HepG2 (cell line): ENCODE results near the gene SIGLEC1. TPM values are rescaled to one million over a fixed set of nuclear protein-coding genes. Genes with fewer than 3 reads are reported as not detected.

Experiments used
- ATAC-seq: fragments of 200-7000 bp; cut with Tn5 transposase; 3 replicates; pipeline ENCODE4 v1.9.1; 2020; ENCODE audit warnings: mild to moderate bottlenecking, moderate library complexity
- BruUV-seq: library from RNA; stranded (reverse); fragments of 400-500 nt; replicated peaks from 2 replicates; lab custom pipeline; 2021; lab: Mats Ljungman, UMichigan
- CTCF ChIA-PET: fragments of 300-600 bp; formaldehyde crosslinking; extraction: SDS; loops from one replicate; lab custom pipeline; 2021; ENCODE audit warnings: low total read pairs, inconsistent platforms, low intra/inter-chr PET ratio; lab: Yijun Ruan, JAX
- POLR2A ChIA-PET: fragments of 350-600 bp; sonication (Branson Sonifier 250); formaldehyde crosslinking; loops from one replicate; lab custom pipeline; 2020; ENCODE audit warnings: antibody characterized with exemption, inconsistent platforms; lab: Yijun Ruan, JAX
- DNase-seq: peaks from one replicate; pipeline ENCODE4 v3.0.0-alpha.2; 2015; ENCODE audit warnings: low spot score
- FAIRE-seq: peaks from 3 replicates; lab custom pipeline; 2011; peaks lifted over from hg19 to GRCh38; lab: Jason Lieb, UNC
- H2AFZ ChIP-seq: one replicate; pipeline ENCODE4 v1.6.1; 2011; ENCODE audit warnings: low read length, inconsistent platforms
- H3K27ac ChIP-seq: fragments of 300-600 bp; 3 replicates; pipeline ENCODE4 v1.8.0; 2011; ENCODE audit warnings: mixed run types, mild to moderate bottlenecking, mixed read lengths, low read length, inconsistent platforms; ENCODE audit not compliant: insufficient read depth; ENCODE audit errors: extremely low read length
- H3K27me3 ChIP-seq, 2 experiments: fragments of 200-600 bp in 1 of 2; 2 replicates in 1 of 2; 3 replicates in 1 of 2; pipeline versions ENCODE4 v1.6.0 to v1.8.0; 2011; ENCODE audit warnings: low read length in 2 of 2, mild to moderate bottlenecking in 2 of 2, moderate library complexity in 2 of 2, inconsistent platforms in 1 of 2; ENCODE audit not compliant: insufficient read depth in 2 of 2, control insufficient read depth in 1 of 2
- H3K36me3 ChIP-seq, 2 experiments: fragments of 200-600 bp in 1 of 2; replicated peaks in 1 of 2; 2 replicates in 1 of 2; 3 replicates in 1 of 2; pipeline versions ENCODE4 v1.5.1 to v1.8.0; 2011; ENCODE audit warnings: low read length in 2 of 2, inconsistent platforms in 1 of 2; ENCODE audit not compliant: insufficient read depth in 2 of 2, control insufficient read depth in 1 of 2
- H3K4me1 ChIP-seq: 2 replicates; pipeline ENCODE4 v1.5.1; 2012; ENCODE audit warnings: low read length, inconsistent platforms; ENCODE audit not compliant: insufficient read depth
- H3K4me2 ChIP-seq: 2 replicates; pipeline ENCODE4 v1.6.0; 2011; ENCODE audit warnings: low read depth, low read length, inconsistent platforms
- H3K4me3 ChIP-seq, 3 experiments: fragments of 200-600 bp in 1 of 3; sonication (generic), shearing (Covaris generic) in 1 of 3; replicated peaks in 1 of 3; 2 replicates each; pipeline ENCODE4 v1.5.1; 2011 to 2016; ENCODE audit warnings: low read length in 3 of 3, inconsistent platforms in 2 of 3, low read depth in 2 of 3, mild to moderate bottlenecking in 2 of 3, control low read depth in 1 of 3, mixed read lengths in 1 of 3; ENCODE audit not compliant: insufficient read depth in 1 of 3
- H3K79me2 ChIP-seq: one replicate; pipeline ENCODE4 v1.6.1; 2011; ENCODE audit warnings: low read length, inconsistent platforms; ENCODE audit not compliant: insufficient read depth
- H3K9ac ChIP-seq: 2 replicates; pipeline ENCODE4 v1.6.0; 2011; ENCODE audit warnings: mild to moderate bottlenecking, low read depth, low read length, inconsistent platforms; ENCODE audit not compliant: insufficient read depth
- H3K9me3 ChIP-seq: 2 replicates; pipeline ENCODE4 v1.5.1; 2012; ENCODE audit warnings: mild to moderate bottlenecking, low read length
- H4K20me1 ChIP-seq: 2 replicates; pipeline ENCODE4 v1.6.0; 2011; ENCODE audit warnings: inconsistent platforms, mild to moderate bottlenecking, low read length, moderate library complexity; ENCODE audit not compliant: insufficient read depth
- HDAC2 ChIP-seq: sonication (generic); formaldehyde crosslinking; IDR thresholded peaks from 2 replicates; pipeline ENCODE4 v1.4.0; 2020; ENCODE audit warnings: missing genetic modification reagents
- HINFP ChIP-seq: sonication (generic); formaldehyde crosslinking; IDR thresholded peaks from 2 replicates; pipeline ENCODE4 v1.4.0; 2020; ENCODE audit warnings: low read depth, mild to moderate bottlenecking, missing genetic modification reagents
- HNRNPH1 ChIP-seq: fragments of 200-400 bp; formaldehyde crosslinking; optimal IDR thresholded peaks from 2 replicates; pipeline ENCODE3; 2017; ENCODE audit warnings: mild to moderate bottlenecking, low read depth, low read length
- UBTF ChIP-seq: sonication (generic); formaldehyde crosslinking; IDR thresholded peaks from 2 replicates; pipeline ENCODE4 v1.4.0; 2020; ENCODE audit warnings: mild to moderate bottlenecking, missing genetic modification reagents
- ZBTB40 ChIP-seq, 2 experiments: fragments of 450-650 bp in 1 of 2; sonication (generic) in 1 of 2; formaldehyde crosslinking in 1 of 2; IDR thresholded peaks; 2 replicates each; pipeline versions ENCODE4 v1.6.1 to v1.8.0; 2016 to 2022; ENCODE audit warnings: antibody characterized with exemption in 1 of 2, mild to moderate bottlenecking in 1 of 2, missing genetic modification reagents in 1 of 2
- ZNF605 ChIP-seq: sonication (generic); formaldehyde crosslinking; IDR thresholded peaks from 2 replicates; pipeline ENCODE4 v1.8.0; 2022; ENCODE audit warnings: mild to moderate bottlenecking, missing genetic modification reagents
- WGBS: methylation state at CpG from one replicate; pipeline ENCODE4 v1.1.6; 2017; ENCODE audit warnings: low lambda C conversion rate; 5-methylcytosine and 5-hydroxymethylcytosine counted together
- in situ Hi-C: cut with HindIII; loops from 2 replicates; pipeline ENCODE4 v1.10.0; 2017; ENCODE audit warnings: low pct_unique_long_range_greater_than_20kb; ENCODE audit not compliant: extremely low pct_ligation_motif_present
- intact Hi-C: fragments of 100-400 bp; cut with micrococcal nuclease; formaldehyde crosslinking; loops from one replicate; pipeline ENCODE4 v1.10.0; 2022; ENCODE audit not compliant: unreplicated experiment
- polyA plus RNA-seq, 8 experiments: library from polyadenylated mRNA; depleted of rRNA in 3 of 8; stranded (reverse) in 7 of 8; unstranded in 1 of 8; fragments of >200 nt; fragmentation: Illumina TruSeq in 4 of 8; extraction: Trizol in 4 of 8; gene quantifications; 2 replicates each; pipeline versions ENCODE4 v1.2.1 to v1.2.3, GENCODE V29; 2011 to 2016; ENCODE audit warnings: low read depth in 4 of 8, missing spikeins in 1 of 8, mixed read lengths in 1 of 8; ENCODE audit not compliant: insufficient read depth in 1 of 8
- total RNA-seq, 5 experiments: library from RNA; depleted of rRNA; stranded (reverse); fragments of >200 nt; fragmentation: Illumina TruSeq; extraction: Trizol; gene quantifications; 2 replicates each; pipeline ENCODE4 v1.2.3, GENCODE V29; 2016; ENCODE audit warnings: low read depth in 1 of 5
- TF ChIP-seq, protein P1 (sequence below): sonication (generic); formaldehyde crosslinking; IDR thresholded peaks from 2 replicates; pipeline ENCODE4 v1.5.0; 2020; ENCODE audit warnings: missing genetic modification reagents, mild to moderate bottlenecking, borderline replicate concordance

The SIGLEC1 gene
- total and polyA plus RNA-seq, 2 of the 13 experiments (the other 11 are each of a cell fraction or from before 2014, with no cell fraction given): 0.01 TPM; not detected in 1

- no peak overlapping the region for H2AFZ ChIP-seq
- H4K20me1 ChIP-seq: no peaks in the 10 kb centered on the region
- ChIA-PET CTCF (no interaction called here), POLR2A (interaction anchor here (0.6 to 2.3 kb wide), 9 partner anchors 10 to 85 kb away, joined by 3 to 10 read pairs (median 4); partner anchors contain the start of genes ADISSP, AP5S1 and SPEF1)
- in situ Hi-C loops: no loop called here
- FAIRE-seq (no peak), DNase-seq (no peak), ATAC-seq (no peak)
- no TSS peak for BruUV-seq
- H3K79me2 ChIP-seq: no peaks in the 10 kb centered on the region
- H3K4me2 ChIP-seq: peak overlapping the region; percentile 69
- peaks cover 10 to 47% of the 10 kb centered on the region in 2 experiments; a peak in 4 of 5 replicates for H3K27me3 ChIP-seq
- no peaks in the 10 kb centered on the region for H3K36me3 ChIP-seq
- 18% methylated on average over 9 of the region's 11 CpGs for WGBS
- no peak overlapping the region for H3K9ac ChIP-seq
- no peaks in the 10 kb centered on the region for H3K9me3 ChIP-seq
- H3K4me1 ChIP-seq: peaks cover 56% of the 10 kb centered on the region
- H3K4me3 ChIP-seq: peak overlapping the region in 1 of 3 experiments; percentile 64; a peak in 1 of 6 replicates
- H3K27ac ChIP-seq: no peak overlapping the region
- intact Hi-C loops: no loop called here
- TF ChIP-seq ZNF605 (CRISPR knock-in tag) (peak; percentile 58; the same call in 1 of the 2 replicates), UBTF (CRISPR knock-in tag) (no peak; the same call in 1 of the 2 replicates), HNRNPH1 (no peak), HINFP (no peak), ZBTB40 (IDR thresholded peaks at IDR 0.05) (no peak), ZBTB40 (CRISPR knock-in tag; IDR thresholded peaks at IDR 0.05) (no peak), HDAC2 (CRISPR knock-in tag) (no peak)
- TF ChIP-seq, protein P1, sequence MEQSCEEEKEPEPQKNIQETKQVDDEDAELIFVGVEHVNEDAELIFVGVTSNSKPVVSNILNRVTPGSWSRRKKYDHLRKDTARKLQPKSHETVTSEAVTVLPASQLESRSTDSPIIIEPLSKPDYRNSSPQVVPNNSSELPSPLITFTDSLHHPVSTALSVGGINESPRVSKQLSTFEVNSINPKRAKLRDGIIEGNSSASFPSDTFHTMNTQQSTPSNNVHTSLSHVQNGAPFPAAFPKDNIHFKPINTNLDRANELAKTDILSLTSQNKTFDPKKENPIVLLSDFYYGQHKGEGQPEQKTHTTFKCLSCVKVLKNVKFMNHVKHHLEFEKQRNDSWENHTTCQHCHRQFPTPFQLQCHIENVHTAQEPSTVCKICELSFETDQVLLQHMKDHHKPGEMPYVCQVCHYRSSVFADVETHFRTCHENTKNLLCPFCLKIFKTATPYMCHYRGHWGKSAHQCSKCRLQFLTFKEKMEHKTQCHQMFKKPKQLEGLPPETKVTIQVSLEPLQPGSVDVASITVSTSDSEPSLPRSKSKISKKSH: 0 out of 2 replicates have a peak, but pooled peaks have one; percentile 16
These were observed 33.3 kb upstream of the SIGLEC1 start for GRCh38 chr20:3745686-3746173.
